Breast epithelium (tissue), 3 donors: ENCODE results near the gene AGAP9.
"Not testable (repeated sequence)": the region's sequence is repeated elsewhere in the genome, so short reads cannot be mapped to it uniquely, and the experiment has no call there.

Source experiments
- POLR2A ChIP-seq: fragments of 450-650 bp; IDR thresholded peaks from one replicate; pipeline ENCODE4 v1.6.1; 2016; ENCODE audit warnings: antibody characterized with exemption, mild to moderate bottlenecking, moderate library complexity
- POLR2AphosphoS5 ChIP-seq, 3 donors: sonication (generic); formaldehyde crosslinking; IDR thresholded peaks; one replicate each; pipeline ENCODE4 v1.6.1; 2017; ENCODE audit warnings: antibody characterized with exemption in 3 of 3
- TF ChIP-seq, protein P1 (sequence below), 3 donors: fragments of 450-650 bp; IDR thresholded peaks; one replicate each; pipeline ENCODE4 v1.5.1; 2016 to 2017; ENCODE audit warnings: antibody characterized with exemption in 3 of 3, mild to moderate bottlenecking in 3 of 3, moderate library complexity in 3 of 3

DNA sequence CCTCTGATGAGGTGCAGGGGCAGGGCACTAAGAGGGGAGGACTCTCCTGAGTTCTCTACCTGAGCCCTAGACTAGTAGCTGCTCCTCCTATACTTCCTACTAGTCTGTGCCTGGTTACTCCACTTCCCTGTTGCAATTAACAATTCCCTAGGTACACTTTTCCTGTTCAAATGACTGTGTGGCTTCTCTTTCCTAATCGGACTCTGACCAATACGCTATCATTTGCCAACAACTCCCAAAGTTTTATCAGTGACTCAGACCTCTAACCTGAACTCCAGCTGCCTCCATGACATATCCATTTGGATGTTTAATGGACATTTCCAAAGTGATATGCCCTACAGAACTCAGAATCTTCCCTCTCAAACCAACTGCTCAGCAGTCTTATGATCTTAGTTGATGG is 31.9 kb upstream of the AGAP9 start:
- not testable (repeated sequence) for TF ChIP-seq POLR2A; POLR2AphosphoS5 (IDR thresholded peaks at IDR 0.05)
- TF ChIP-seq, protein P1, sequence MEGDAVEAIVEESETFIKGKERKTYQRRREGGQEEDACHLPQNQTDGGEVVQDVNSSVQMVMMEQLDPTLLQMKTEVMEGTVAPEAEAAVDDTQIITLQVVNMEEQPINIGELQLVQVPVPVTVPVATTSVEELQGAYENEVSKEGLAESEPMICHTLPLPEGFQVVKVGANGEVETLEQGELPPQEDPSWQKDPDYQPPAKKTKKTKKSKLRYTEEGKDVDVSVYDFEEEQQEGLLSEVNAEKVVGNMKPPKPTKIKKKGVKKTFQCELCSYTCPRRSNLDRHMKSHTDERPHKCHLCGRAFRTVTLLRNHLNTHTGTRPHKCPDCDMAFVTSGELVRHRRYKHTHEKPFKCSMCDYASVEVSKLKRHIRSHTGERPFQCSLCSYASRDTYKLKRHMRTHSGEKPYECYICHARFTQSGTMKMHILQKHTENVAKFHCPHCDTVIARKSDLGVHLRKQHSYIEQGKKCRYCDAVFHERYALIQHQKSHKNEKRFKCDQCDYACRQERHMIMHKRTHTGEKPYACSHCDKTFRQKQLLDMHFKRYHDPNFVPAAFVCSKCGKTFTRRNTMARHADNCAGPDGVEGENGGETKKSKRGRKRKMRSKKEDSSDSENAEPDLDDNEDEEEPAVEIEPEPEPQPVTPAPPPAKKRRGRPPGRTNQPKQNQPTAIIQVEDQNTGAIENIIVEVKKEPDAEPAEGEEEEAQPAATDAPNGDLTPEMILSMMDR (IDR thresholded peaks at IDR 0.05), result not testable (repeated sequence)
